Activated CD4-positive, alpha-beta T cell treated with anti-CD3 and anti-CD28 coated beads for 24 hours (primary cell): ENCODE results near the gene SETDB2.
A peak's percentile ranks its signal among the peaks of the same experiment; 100 is the strongest.

Experiments
- DNase-seq, 2 donors: peaks; one replicate each; pipeline ENCODE4 v3.0.0-alpha.2; 2020; ENCODE audit warnings: low read depth in 2 of 2

Gene SETDB2

GRCh38 chr13:49429121-49429520 lies 15.0 kb upstream of the SETDB2 start:
- no peak for DNase-seq

DNA sequence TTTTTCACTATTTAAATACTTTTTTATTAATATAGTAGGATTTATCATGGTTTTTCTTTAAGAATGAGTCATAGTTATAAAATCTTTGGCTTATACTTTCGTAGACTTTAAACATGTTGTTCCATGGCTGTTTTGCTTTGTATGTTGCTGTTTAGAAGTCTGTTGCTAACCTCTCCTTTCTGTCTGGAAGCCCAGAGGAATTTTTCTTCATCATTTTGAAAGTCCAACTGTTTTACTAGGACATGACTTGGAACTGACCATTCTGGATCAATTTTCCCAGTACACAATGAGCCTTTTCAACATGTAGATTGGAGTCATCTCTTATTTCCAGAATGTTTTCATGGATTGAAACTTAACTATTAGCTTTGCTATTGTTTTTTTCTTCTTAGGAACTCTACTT lies 8.1 kb upstream of the SETDB2 start:
- no peak for DNase-seq

- DNase-seq, result no peak
Observed at GRCh38 chr13:49436890-49437289, 7.2 kb upstream of the SETDB2 start.

- DNase-seq, result no peak
Observed at GRCh38 chr13:49437705-49438104, 6.4 kb upstream of the SETDB2 start.

GRCh38 chr13:49439609-49440008 lies 4.5 kb upstream of the SETDB2 start:
- DNase-seq, result no peak

DNA sequence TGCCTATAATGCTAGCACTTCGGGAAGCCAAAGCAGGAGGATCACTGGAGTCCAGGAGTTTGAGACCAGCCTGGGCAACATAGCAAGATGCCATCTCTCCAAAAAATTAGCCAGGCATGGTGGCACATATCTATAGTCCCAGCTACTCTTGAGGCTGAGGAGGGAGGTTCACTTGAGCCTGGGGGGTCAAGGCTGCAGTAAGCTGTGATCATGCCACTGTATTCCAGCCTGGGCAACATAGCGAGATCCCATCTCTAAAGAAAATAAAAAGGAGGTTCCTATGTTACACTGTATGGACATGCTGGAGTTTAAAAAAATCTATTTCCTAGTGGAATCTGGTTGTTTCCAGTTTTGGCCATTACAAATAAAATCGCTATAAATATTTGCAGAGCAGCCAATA lies 2.8 kb upstream of the SETDB2 start:
- no peak for DNase-seq

DNA sequence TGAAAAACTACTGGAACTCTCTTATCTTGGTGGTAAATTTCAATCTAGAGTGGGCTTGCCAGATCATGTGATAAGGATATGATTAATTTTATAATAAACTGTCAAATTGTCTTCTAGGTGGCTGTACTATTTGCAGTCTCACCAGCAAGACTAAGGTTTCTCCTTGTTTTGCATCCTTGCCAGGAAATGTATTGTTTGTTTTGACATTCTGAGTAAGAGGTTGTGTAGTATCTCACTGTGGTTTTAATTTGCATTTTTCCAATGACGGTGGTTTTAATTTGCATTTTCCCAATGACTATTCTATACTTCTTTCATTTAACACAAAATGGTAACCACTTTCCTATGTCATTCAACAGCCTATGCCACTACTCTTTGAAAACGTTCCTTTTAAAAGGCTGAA lies 2.2 kb upstream of the SETDB2 start:
- DNase-seq, result no peak

- no peak for DNase-seq
Observed at GRCh38 chr13:49443357-49443703, 744 bp upstream of the SETDB2 start.

DNA sequence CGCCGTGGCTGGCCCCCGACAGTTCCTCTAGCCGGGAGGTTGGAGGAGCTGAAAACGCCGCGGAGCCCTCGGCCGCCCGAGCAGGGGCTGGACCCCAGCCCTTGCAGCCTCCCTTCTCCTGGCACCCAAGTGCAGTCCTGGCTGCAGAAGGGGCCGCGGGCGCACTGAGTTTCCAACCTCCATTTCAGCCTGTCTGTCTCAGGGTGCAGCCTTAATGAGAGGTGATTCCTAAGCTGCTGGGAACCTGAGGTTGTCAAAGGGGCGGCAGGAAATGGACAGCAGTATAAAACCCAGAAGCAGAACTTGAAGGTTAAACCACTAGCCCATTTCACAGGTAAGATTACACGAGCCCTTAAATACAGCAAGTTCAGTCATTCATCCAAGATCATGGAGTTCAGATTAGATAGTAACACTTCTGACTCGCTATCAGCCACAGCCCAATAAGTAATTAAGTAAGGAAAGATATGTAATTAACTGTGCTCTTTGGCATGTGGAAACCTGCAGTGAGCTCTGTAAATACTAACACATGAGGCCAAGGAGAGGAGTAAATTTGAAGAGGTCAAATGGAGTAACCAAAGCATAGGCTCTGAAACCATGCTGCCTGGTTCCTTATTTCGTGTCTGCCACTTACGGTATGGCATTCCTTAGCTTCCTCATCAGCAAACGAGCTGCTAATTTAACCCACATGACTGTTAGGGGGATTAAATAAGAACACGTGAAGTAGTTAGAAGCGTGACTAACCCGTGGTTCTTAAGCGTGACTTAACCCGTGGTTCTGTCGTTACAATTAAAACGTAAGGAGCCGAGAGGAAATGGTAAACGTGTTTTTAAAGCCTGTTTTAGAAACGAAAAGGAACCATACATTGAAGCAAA lies 686 bp downstream of the SETDB2 start:
- peak in 1 of 2 donors; percentile 16 for DNase-seq

- DNase-seq, result no peak
Observed at GRCh38 chr13:49446473-49446872, 2.4 kb downstream of the SETDB2 start.

- DNase-seq, result no peak
Observed at GRCh38 chr13:49448753-49449152, 4.7 kb downstream of the SETDB2 start.

DNA sequence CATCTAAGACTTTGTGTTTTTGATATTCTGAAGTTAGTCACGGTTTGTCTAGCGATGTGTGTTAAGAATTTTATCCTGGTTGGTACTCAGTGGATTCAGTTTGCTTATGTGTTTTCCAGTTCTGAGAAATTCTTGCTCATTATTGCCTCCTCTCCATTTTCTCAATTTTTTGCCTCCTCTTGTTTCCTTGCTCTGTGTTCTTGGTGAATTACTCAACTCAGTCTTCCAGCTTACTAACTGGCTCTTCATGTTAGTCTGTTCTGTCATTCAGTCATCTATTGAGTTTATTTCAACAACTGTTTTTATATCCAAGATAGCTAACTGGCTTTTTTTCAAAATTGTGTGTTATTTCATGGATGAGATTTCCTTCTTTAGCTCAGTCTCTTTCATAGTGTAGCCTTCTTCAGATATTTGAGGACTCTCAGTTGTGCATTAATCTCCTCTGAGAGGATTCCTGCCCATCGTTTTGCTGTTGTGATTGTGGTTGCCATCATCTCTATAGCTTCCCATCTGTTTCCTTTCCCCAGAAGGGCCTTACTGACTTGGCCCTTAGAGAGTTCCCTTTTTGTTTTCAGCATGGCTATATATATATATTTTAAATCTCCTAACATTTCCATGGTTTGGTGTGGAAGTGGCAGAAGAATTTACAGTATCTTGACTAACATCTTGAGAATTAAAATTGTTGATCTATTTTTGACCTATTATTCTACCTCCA lies 6.2 kb downstream of the SETDB2 start:
- no peak for DNase-seq

DNA sequence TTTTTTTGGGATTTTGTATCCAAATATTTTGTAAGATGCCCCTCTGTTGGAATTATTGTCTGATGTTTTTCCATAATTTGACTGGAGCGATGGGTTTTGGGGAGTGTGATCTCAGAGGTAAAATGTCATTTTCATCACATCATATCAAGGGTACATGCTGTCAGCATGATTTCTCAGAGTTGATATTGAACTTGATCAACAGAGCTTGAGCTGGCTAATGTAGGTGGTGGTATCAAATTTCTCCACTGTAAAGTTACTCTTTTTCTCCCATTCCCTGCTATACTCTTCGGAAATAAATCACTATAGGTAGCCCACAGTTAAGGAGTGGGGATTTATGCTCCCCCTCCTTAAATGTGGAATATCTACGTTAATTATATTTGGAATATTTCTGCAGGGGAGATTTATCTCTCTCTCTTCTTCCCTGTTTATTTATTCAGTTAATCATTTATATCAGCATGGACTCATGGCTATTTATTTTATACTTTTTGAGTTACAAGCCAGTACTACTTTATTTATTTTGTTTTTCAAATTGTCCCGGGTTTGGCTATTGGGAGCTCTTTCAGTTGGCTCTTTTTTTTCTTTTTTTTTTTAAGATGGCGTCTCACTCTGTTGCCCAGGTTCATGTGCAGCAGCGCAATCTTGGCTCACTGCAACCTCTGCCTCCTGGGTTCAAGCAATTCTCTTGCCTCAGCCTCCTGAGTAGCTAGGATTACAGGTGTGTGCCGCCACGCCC lies 8.8 kb downstream of the SETDB2 start:
- DNase-seq, result no peak

DNA sequence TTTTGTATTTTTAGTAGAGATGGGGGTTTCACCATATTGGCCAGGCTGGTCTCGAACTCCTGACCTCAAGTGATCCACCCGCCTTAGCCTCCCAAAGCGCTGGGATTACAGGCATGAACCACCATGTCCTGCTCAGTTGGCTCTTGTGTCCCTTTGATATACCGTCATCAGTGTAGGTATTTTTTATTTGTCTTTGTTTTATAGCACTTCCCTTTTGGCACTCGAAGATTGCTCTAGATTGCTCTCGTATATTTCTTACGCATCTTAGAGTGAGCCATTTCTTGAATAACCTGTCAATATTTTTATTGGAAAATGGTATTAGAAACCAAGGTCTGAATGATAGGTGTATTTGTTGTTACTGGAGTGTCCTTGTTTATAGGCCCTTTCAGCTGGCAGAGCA lies 9.4 kb downstream of the SETDB2 start:
- DNase-seq, result no peak

DNA sequence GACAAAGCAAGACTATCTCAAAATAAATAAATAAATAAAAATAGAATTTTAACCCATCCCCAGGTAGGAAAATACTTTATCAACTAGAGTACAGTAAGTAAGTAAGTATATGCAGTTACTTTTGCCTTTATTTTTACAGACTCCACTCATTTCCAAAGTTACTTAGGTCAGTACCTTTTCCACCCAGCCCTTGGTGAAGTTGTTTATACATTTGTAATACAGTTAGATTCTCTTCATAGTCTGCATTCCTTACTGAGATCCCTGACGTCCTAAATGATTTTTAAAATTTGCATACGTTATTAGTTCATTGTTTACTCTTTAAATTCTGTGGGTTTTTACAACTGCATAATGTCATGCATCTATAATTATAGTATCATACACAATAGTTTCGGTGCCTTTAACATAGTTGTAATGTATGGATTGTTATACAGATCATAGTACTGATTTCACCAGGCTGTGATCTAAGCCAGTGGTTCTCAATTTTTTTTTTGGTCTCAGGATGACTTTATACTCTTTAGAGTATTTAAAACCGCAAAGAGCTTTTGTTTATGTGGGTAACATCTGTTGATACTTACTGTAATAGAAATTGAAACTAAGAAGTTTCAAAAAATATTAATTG lies 10.4 kb downstream of the SETDB2 start:
- no peak for DNase-seq

- DNase-seq, result no peak
Observed at GRCh38 chr13:49455007-49455398, 10.9 kb downstream of the SETDB2 start.

DNA sequence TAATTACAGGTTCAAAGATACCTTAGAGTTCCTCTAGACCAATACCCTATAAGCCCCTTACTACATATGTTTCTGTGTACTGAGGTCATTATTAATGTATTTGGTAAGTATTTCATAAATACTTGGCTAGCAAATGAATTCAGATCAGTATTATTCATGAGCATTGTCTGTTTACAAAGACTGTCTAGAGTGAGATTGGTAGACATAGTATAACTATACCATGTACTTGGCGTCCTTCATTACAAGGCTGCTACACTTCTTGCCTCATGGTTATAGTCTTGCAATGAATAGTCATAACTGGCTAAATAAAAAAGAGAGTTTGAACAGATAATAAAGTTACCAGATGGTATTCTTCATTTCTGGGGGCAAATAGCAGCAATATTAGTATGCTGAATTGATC lies 12.1 kb downstream of the SETDB2 start:
- DNase-seq, result no peak

GRCh38 chr13:49457221-49457620 lies 13.1 kb downstream of the SETDB2 start:
- DNase-seq, result no peak

GRCh38 chr13:49459580-49459979 lies 15.5 kb downstream of the SETDB2 start:
- no peak for DNase-seq

DNA sequence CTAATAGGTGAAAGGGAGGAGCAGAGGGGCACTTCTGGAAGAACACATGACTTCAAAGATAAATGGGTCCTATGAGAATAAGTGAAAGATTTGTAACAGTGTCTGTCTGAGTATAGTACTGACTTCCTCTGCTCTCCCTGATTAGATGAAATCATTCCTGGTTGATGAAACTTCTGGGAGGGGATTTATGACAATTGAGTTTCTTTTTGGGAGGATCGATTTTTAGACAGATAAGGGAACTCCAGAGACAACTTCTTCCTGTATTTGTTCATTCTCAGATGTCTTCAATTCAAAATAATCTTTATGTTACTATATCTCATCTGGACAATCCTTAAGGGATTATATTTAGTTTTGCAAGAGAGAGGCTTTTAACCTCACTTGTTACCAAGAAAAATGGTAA lies 20.0 kb downstream of the SETDB2 start:
- no peak for DNase-seq

- DNase-seq, result no peak
Observed at GRCh38 chr13:49464621-49465325, 20.7 kb downstream of the SETDB2 start.
